ENCODE data around the gene LHX4. TPM values are rescaled to one million over a fixed set of nuclear protein-coding genes. Genes with fewer than 3 reads are reported as not detected.

The LHX4 gene
- total and polyA plus RNA-seq, 2 of the 13 experiments (the other 11 are each of a cell fraction or from before 2014, with no cell fraction given): 0.03 to 0.07 TPM

DNA sequence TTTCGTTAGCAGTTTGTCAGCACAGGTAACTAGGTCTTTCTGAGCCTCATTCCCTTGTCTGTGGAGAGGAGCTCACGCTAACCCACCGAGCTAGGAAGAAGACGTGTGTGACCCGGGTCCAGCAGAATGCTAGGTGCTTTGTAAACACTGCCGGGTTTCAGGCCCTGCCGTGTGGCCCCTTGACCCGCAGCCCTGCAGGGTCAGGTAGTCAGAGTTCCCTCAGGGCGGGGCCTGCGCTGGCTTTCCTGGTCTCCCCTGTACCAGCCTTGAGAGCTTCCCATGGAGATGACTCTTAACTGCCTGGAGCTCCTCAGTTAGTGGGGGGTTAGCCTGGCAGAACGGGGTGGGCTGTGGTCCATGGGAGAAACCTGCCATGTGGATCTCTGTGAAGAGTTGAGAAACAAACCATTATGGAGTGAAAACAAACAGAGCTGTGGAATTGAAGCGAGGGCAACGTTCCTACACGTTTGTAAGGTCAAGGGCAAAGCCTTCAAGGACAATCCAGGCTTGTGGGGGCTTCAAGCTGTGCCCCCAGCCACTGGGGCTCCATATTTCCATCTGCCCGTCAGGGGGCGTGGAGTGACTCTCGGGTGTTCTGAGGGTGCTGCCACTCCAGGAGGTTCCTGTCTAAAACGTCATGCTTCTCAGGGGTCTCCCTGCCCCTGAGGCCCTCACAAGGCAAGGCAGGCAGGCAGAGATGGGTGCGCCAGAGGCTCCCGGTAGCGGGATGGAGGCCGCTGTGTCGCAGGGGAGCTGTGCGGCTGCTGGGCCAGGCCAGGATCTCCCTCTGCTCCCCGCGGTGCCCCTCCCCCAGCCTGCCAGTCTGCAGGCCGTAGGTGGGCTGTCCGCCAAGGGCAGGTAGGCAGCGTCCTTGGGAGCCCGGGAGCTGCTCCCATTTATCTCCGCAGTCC, 23.8 kb downstream of the LHX4 start (continued):
- TF ChIP-seq PLSCR1 (CRISPR knock-in tag; IDR thresholded peaks at IDR 0.05; ENCODE audit: borderline replicate concordance) (no peak), MXD3 (CRISPR knock-in tag; IDR thresholded peaks at IDR 0.05) (no peak), ZNF589 (CRISPR knock-in tag; conservative IDR thresholded peaks at IDR 0.05) (0 out of 2 replicates have a peak, but pooled peaks have one; percentile 33), SMC3 (IDR thresholded peaks at IDR 0.05; ENCODE audit: low read length) (no peak), MAZ (IDR thresholded peaks at IDR 0.05; ENCODE audit: borderline replicate concordance, low read depth, low read length) (no peak), MAZ (CRISPR knock-in tag; IDR thresholded peaks at IDR 0.05; ENCODE audit: low read depth) (peak; percentile 58; the same call in 1 of the 2 replicates), ZNF564 (CRISPR knock-in tag; IDR thresholded peaks at IDR 0.05) (no peak), ZNF143 (CRISPR knock-in tag; IDR thresholded peaks at IDR 0.05) (no peak), REXO4 (CRISPR knock-in tag; IDR thresholded peaks at IDR 0.05; ENCODE audit: borderline replicate concordance) (no peak), SAFB2 (CRISPR knock-in tag; IDR thresholded peaks at IDR 0.05; ENCODE audit: borderline replicate concordance, low read depth) (no peak), MAFF (IDR thresholded peaks at IDR 0.05; ENCODE audit: low read depth, low read length) (no peak), SUZ12 (IDR thresholded peaks at IDR 0.05; ENCODE audit: low read depth, low read length) (no peak), DBP (CRISPR knock-in tag; IDR thresholded peaks at IDR 0.05; ENCODE audit: not compliant biosample characterization) (no peak), ZNF549 (CRISPR knock-in tag; IDR thresholded peaks at IDR 0.05) (no peak), HDAC6 (IDR thresholded peaks at IDR 0.05; ENCODE audit: low read depth, low read length) (no peak), KDM3A (CRISPR knock-in tag; IDR thresholded peaks at IDR 0.05; ENCODE audit: low read depth) (no peak), STAG1 (CRISPR knock-in tag; IDR thresholded peaks at IDR 0.05) (no peak), ZC3H4 (CRISPR knock-in tag; IDR thresholded peaks at IDR 0.05; ENCODE audit: borderline replicate concordance) (no peak), MLLT10 (CRISPR knock-in tag; IDR thresholded peaks at IDR 0.05) (no peak), ZNF251 (CRISPR knock-in tag; IDR thresholded peaks at IDR 0.05) (no peak), JUND (CRISPR knock-in tag; IDR thresholded peaks at IDR 0.05) (no peak), DNMT1 (CRISPR knock-in tag; IDR thresholded peaks at IDR 0.05) (0 out of 2 replicates have a peak, but pooled peaks have one; percentile 42), ONECUT2 (CRISPR knock-in tag; IDR thresholded peaks at IDR 0.05) (no peak), ATF5 (CRISPR knock-in tag; IDR thresholded peaks at IDR 0.05; ENCODE audit: low read depth) (no peak)
- TF ChIP-seq, protein P1, sequence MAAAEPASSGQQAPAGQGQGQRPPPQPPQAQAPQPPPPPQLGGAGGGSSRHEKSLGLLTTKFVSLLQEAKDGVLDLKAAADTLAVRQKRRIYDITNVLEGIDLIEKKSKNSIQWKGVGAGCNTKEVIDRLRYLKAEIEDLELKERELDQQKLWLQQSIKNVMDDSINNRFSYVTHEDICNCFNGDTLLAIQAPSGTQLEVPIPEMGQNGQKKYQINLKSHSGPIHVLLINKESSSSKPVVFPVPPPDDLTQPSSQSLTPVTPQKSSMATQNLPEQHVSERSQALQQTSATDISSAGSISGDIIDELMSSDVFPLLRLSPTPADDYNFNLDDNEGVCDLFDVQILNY (CRISPR knock-in tag; conservative IDR thresholded peaks at IDR 0.05): no peak
